ENCODE measurements around the gene CHST8.

CHST8 gene

DNA sequence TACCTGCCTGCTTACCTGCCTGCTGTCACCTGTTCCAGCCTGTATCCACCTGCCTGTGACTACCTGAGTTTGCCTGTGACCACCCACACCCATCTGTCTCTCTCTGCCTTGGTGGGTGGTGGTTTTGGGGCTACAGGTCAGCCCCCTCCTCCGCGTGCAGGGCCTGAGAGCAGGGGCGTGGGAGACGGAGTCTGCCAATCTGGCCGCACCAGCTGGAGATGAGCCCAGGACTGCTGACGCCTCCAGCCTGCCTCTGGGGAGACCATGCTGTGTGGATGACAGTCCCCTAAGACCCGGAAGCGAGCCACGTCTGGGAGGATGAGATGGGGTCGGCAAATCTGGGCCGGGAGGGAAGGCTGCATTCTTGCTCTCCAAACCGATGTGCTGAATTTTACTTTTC is 159.0 kb downstream of the CHST8 start:
- no peak for TF ChIP-seq SIN3A (IDR thresholded peaks at IDR 0.05; ENCODE audit: borderline replicate concordance, insufficient read depth, low read length)
- no peak for TF ChIP-seq FOXP2 (optimal IDR thresholded peaks at IDR 0.05; ENCODE audit: borderline replicate concordance, extremely low read depth, extremely low read length, insufficient read depth)
- no peak for TF ChIP-seq TAF1 (IDR thresholded peaks at IDR 0.05; ENCODE audit: borderline replicate concordance, insufficient read depth, low read length)
- no peak for TF ChIP-seq POLR2AphosphoS5 (IDR thresholded peaks at IDR 0.05; ENCODE audit: low read depth, low read length)
- TF ChIP-seq, protein P1, sequence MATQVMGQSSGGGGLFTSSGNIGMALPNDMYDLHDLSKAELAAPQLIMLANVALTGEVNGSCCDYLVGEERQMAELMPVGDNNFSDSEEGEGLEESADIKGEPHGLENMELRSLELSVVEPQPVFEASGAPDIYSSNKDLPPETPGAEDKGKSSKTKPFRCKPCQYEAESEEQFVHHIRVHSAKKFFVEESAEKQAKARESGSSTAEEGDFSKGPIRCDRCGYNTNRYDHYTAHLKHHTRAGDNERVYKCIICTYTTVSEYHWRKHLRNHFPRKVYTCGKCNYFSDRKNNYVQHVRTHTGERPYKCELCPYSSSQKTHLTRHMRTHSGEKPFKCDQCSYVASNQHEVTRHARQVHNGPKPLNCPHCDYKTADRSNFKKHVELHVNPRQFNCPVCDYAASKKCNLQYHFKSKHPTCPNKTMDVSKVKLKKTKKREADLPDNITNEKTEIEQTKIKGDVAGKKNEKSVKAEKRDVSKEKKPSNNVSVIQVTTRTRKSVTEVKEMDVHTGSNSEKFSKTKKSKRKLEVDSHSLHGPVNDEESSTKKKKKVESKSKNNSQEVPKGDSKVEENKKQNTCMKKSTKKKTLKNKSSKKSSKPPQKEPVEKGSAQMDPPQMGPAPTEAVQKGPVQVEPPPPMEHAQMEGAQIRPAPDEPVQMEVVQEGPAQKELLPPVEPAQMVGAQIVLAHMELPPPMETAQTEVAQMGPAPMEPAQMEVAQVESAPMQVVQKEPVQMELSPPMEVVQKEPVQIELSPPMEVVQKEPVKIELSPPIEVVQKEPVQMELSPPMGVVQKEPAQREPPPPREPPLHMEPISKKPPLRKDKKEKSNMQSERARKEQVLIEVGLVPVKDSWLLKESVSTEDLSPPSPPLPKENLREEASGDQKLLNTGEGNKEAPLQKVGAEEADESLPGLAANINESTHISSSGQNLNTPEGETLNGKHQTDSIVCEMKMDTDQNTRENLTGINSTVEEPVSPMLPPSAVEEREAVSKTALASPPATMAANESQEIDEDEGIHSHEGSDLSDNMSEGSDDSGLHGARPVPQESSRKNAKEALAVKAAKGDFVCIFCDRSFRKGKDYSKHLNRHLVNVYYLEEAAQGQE (IDR thresholded peaks at IDR 0.05; ENCODE audit: insufficient read depth in 1 of 2, low read depth in 2 of 2, low read length in 2 of 2), result no peak

DNA sequence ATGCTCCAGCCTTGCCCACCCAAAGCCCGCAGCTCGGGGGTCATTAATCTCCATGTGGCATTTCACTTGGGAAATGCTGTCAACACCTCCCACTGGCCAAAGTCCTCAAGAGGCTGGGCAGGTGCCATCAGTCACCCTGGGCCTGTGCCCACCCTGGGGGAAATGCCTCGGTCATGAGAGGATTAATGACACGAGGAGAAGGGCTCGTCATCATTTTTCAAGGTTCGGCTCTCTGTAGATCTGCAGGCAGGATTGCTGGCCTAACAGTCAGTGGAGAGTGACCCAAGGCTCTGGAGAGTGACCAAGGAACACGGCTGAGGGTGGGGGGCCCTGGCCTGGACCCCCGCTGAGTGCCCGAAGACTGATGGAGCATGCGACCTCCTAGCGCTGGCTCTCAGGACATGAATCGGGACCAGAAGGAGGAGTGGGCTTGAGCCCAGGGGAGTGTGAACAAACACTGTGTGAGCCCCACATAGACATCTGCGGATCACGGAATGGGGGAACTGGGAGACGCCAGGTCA is 159.7 kb downstream of the CHST8 start:
- no peak for TF ChIP-seq FOXP2 (optimal IDR thresholded peaks at IDR 0.05; ENCODE audit: borderline replicate concordance, extremely low read depth, extremely low read length, insufficient read depth)
- TF ChIP-seq, protein P1 (IDR thresholded peaks at IDR 0.05; ENCODE audit: insufficient read depth in 1 of 2, low read depth in 2 of 2, low read length in 2 of 2), result no peak
- no peak for TF ChIP-seq TAF1 (IDR thresholded peaks at IDR 0.05; ENCODE audit: borderline replicate concordance, insufficient read depth, low read length)
- TF ChIP-seq SIN3A (IDR thresholded peaks at IDR 0.05; ENCODE audit: borderline replicate concordance, insufficient read depth, low read length), result no peak
- TF ChIP-seq POLR2AphosphoS5 (IDR thresholded peaks at IDR 0.05; ENCODE audit: low read depth, low read length), result no peak

DNA sequence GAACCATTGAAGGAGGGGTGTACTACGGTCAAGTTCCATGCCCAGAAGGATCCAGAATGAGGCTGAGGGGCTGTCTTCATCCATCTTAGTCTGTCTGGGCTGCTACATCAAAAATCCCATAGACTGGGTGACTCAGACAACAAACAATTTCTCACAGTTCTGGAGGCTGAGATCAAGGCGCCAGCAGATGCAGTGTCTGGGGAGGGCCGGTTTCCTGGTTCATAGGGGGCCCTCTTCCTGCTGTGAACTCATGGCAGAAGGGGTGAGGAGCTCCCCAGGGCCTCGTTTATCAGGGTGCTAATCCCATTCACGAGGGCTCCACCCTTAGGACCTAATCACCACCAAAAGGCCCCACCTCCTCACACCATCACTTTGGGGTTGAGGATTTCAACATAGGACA is 160.2 kb downstream of the CHST8 start:
- TF ChIP-seq SIN3A (IDR thresholded peaks at IDR 0.05; ENCODE audit: borderline replicate concordance, insufficient read depth, low read length) (no peak), TAF1 (IDR thresholded peaks at IDR 0.05; ENCODE audit: borderline replicate concordance, insufficient read depth, low read length) (no peak), POLR2AphosphoS5 (IDR thresholded peaks at IDR 0.05; ENCODE audit: low read depth, low read length) (no peak), FOXP2 (optimal IDR thresholded peaks at IDR 0.05; ENCODE audit: borderline replicate concordance, extremely low read depth, extremely low read length, insufficient read depth) (no peak)
- TF ChIP-seq, protein P1 (IDR thresholded peaks at IDR 0.05; ENCODE audit: insufficient read depth in 1 of 2, low read depth in 2 of 2, low read length in 2 of 2), result no peak

DNA sequence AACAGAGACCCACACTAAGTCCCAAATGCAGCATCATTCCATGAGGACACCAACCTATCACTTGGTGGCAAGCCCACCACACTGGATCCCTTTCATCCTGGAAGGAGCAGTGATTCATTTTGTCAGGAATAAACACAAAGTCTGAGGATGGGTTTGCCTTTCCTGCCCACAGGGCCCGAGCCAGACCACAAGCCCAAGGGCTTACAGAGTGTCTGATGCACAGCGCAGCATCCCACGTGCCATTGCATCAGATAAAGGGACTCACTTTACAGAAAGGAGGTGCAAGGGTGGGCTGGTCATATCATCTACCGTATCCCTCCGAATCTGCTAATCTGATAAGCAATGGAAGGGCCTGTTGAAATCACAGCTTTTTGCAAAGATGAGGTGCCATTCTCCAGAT is 162.7 kb downstream of the CHST8 start:
- TF ChIP-seq, protein P1 (IDR thresholded peaks at IDR 0.05; ENCODE audit: insufficient read depth in 1 of 2, low read depth in 2 of 2, low read length in 2 of 2), result no peak
- TF ChIP-seq SIN3A (IDR thresholded peaks at IDR 0.05; ENCODE audit: borderline replicate concordance, insufficient read depth, low read length) (no peak), FOXP2 (optimal IDR thresholded peaks at IDR 0.05; ENCODE audit: borderline replicate concordance, extremely low read depth, extremely low read length, insufficient read depth) (no peak), POLR2AphosphoS5 (IDR thresholded peaks at IDR 0.05; ENCODE audit: low read depth, low read length) (no peak), TAF1 (IDR thresholded peaks at IDR 0.05; ENCODE audit: borderline replicate concordance, insufficient read depth, low read length) (no peak)

DNA sequence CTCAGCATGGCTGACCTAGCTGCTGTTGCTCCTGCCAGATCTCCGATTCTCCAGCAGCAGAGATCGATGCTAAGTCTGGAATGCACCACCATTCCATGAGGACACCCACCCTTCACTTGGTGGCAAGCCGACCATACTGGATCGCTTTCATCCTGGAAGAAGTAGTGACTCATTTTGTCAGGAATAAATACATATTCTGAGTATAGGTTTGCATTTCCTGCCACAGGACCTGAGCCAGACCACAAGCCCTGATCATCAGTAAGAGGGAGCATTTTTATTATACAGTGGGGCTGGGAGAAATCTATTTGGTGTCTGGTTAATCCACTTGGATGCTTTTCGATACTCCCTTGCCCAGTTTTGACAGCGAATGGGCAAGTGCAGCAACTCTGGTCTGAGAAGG is 164.0 kb downstream of the CHST8 start:
- TF ChIP-seq POLR2AphosphoS5 (IDR thresholded peaks at IDR 0.05; ENCODE audit: low read depth, low read length) (no peak), TAF1 (IDR thresholded peaks at IDR 0.05; ENCODE audit: borderline replicate concordance, insufficient read depth, low read length) (no peak), FOXP2 (optimal IDR thresholded peaks at IDR 0.05; ENCODE audit: borderline replicate concordance, extremely low read depth, extremely low read length, insufficient read depth) (no peak), SIN3A (IDR thresholded peaks at IDR 0.05; ENCODE audit: borderline replicate concordance, insufficient read depth, low read length) (no peak)
- TF ChIP-seq, protein P1 (IDR thresholded peaks at IDR 0.05; ENCODE audit: insufficient read depth in 1 of 2, low read depth in 2 of 2, low read length in 2 of 2), result no peak
